ENCODE measurements around the gene APLN. TPM values are rescaled to one million over a fixed set of nuclear protein-coding genes. Genes with fewer than 3 reads are reported as not detected.

Gene APLN
- total and polyA plus RNA-seq, 9 of the 15 experiments (the other 6 are each of a cell fraction or from before 2014, with no cell fraction given): 0.04 to 0.06 TPM; not detected in 7

- BruUV-seq (replicated peaks): no TSS peak
- DNase-seq (ENCODE audit: extremely low read depth in 1 of 4, low spot score in 3 of 4): no peak
- no peak for FAIRE-seq
- Histone ChIP-seq H2AFZ (ENCODE audit: low read depth, low read length) (no peak overlapping the region), H3K36me3 (ENCODE audit: control insufficient read depth, insufficient read depth, low read length) (no peaks in the 10 kb centered on the region), H3K27me3 (ENCODE audit: control insufficient read depth in 2 of 2, insufficient read depth in 2 of 2, low read length in 2 of 2) (peaks cover 10 to 78% of the 10 kb centered on the region in 2 experiments), H3K4me3 (no peak overlapping the region), H3K4me2 (ENCODE audit: insufficient read depth, low read length) (no peak overlapping the region), H4K20me1 (replicated peaks; ENCODE audit: control insufficient read depth, insufficient read depth, low read length) (0 out of 2 replicates have a peak, but pooled peaks cover 3% of the 10 kb centered on the region), H3K4me1 (replicated peaks in 1 of 2; ENCODE audit: control insufficient read depth in 2 of 2, insufficient read depth in 2 of 2, low read length in 2 of 2) (peaks cover 0 to 1% of the 10 kb centered on the region in 2 experiments; a peak in 2 of 5 replicates), H3K9me3 (replicated peaks; ENCODE audit: control insufficient read depth, insufficient read depth, low read depth, low read length) (no peaks in the 10 kb centered on the region), H3K9ac (ENCODE audit: insufficient read depth in 1 of 2, low read depth in 2 of 2, low read length in 2 of 2) (no peak overlapping the region), H3K27ac (ENCODE audit: extremely low read depth, low read depth, low read length) (no peak overlapping the region), H3K9me1 (ENCODE audit: control insufficient read depth, insufficient read depth, low read length) (no peaks in the 10 kb centered on the region), H3K79me2 (ENCODE audit: control insufficient read depth, insufficient read depth, low read length) (no peaks in the 10 kb centered on the region)
- intact Hi-C loops (cut with micrococcal nuclease) (no loop called here), in situ Hi-C loops (cut with MboI) (no loop called here)
- 3% methylated on average over 14 of the region's 20 CpGs for WGBS (ENCODE audit: insufficient coverage, low coverage, missing lambda C conversion rate)
- POLR2A ChIA-PET: interaction anchor here (0.6 kb wide), 2 partner anchors 18 to 128 kb away, joined by 3 read pairs; no protein-coding TSS in a partner anchor
- TF ChIP-seq MLX (CRISPR knock-in tag; conservative IDR thresholded peaks at IDR 0.05) (no peak), MXI1 (IDR thresholded peaks at IDR 0.05; ENCODE audit: low read depth, low read length) (no peak), RAD21 (CRISPR knock-in tag; conservative IDR thresholded peaks at IDR 0.05 in 1 of 2, IDR thresholded peaks at IDR 0.05 in 1 of 2) (no peak), HMGN3 (IDR thresholded peaks at IDR 0.05; ENCODE audit: borderline replicate concordance, extremely low read depth, insufficient read length, low read depth, low read length) (no peak)
- CTCF ChIA-PET (ENCODE audit: low intra/inter-chr PET ratio): no interaction called here
- no peak for ATAC-seq
Observed at GRCh38 chrX:129648514-129649267, 6.1 kb downstream of the APLN start.
